Myocyte (in vitro differentiated cells): ENCODE results near the gene SND1. TPM values are rescaled to one million over a fixed set of nuclear protein-coding genes. Genes with fewer than 3 reads are reported as not detected.

Source experiments
- DNase-seq: peaks from one replicate; pipeline ENCODE4 v3.0.0-alpha.2; 2012; ENCODE audit warnings: low read depth
- total RNA-seq: library from RNA; depleted of rRNA; stranded (reverse); fragments of >200 nt; gene quantifications from 2 replicates; pipeline ENCODE4 v1.2.3, GENCODE V29; 2014

The SND1 gene
- total RNA-seq, 1 donor from 2014 or later: 218 TPM

DNA sequence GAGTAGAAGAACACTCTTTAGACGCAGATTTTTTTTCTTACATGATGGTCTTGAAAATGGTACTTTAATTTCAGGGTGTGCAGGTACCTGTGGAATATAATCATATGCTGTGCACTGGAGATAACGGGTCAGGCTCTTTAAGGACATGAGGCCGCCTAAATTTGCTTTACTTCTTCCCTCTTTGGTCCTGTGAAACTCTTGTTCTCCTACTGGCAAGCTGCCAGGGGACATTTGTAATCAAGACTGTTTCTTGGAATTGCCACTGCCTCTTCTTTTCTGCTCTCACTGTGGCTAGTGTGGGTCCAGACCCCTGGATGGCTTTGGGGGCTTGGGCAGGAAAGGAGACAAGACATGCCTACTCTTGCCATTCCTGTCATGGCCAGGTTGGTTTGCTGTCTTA lies 146.0 kb downstream of the SND1 start:
- DNase-seq: peak; percentile 35

DNA sequence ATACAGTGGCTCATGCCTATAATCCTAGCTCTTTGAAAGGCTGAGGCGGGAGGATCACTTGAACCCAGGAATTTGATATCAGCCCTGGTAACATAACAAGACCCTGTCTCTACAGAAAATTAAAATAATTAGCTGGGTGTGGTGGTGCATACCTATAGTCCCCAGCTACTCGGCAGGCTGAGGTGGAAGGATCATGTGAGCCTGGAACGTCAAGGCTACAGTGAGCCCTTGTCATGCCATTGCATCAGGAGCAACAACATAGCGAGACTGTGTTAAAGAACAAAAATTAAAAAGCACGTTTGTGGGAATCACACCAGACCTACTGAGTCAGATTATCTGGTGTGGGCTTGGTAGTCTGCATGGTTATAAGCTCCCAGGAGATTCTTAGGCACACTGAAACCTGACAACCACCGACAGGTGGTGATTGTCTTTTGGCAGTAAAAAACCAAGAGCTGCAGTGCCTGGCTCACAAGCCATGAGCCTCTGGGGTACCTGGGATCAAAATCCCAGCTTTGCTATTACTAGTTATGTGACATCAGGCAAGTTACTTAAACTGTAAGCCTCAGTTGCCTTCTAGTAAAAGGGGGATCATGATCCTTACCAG lies 146.9 kb downstream of the SND1 start:
- DNase-seq: peak; percentile 60

DNA sequence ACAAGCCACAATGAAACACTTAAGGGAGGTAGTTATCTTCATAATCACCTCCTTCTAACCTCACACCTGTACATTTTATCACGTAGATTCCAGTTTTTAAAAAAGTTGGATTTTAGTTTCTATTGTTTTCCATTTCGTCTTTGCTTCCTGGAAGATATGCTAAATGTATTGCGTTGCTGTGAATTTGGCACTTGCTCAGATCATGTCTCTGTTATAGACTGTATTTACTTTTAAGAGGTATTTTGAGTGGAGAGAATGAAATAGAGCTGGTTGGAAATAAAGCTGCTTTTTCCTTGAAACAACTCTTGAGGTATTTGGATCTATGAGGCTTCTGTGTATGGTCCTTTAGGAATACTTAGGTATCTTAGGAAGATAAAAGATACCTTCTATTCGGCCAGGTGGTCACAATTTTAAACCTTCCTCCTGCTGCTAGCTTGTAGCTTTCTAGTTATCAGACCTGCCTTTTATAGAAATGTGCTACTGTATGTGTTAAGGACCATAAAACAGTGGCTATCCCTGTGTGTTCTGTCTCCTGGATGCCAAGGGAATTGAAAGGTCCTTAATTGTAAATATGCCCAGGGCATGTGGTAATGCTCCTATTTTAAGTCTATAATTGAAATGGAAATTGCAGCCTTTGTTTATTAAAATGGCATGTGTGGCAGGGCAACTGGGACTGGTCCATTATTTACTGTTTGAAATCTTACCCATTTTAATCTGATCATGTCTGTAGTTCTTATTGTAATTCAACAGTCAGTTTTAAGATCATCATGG lies 147.7 kb downstream of the SND1 start:
- no peak for DNase-seq

DNA sequence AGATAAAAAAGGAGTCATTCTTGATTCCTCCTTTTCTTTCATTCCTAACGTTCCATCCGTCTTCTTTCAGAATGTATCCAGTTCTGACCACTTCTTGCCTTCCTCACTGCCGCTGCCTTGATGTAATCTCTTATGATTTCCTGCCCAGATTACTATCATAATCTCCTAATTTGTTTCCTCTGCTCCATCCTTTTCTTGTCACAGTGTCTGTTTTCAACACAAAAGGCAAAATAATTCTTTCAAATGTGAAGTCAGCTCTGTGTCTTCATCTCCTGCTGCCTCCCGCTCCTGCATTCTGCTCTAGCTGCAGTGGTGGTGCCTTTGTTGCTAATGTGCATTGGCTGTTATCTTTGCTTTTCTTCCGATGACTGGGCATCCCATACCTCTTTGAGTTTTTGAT lies 150.9 kb downstream of the SND1 start:
- no peak for DNase-seq

DNA sequence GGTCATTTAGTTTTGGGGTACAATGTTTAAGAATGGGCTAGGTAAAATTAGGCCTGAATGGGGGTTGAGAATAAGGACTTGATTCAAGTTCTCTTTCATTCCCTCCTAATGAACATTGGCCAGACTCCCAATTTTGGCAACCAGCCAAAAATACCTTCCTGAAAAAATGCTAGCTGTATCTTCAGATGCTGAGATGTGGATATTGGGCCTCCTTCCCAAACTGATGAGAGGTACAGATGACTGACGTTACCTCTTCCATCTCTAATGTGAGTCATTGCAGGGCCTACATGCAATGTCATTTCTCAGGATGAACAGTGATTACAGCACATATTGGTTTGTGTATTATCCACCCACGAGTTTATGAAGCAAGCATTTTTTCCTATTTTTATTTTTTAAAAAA lies 151.6 kb downstream of the SND1 start:
- no peak for DNase-seq

DNA sequence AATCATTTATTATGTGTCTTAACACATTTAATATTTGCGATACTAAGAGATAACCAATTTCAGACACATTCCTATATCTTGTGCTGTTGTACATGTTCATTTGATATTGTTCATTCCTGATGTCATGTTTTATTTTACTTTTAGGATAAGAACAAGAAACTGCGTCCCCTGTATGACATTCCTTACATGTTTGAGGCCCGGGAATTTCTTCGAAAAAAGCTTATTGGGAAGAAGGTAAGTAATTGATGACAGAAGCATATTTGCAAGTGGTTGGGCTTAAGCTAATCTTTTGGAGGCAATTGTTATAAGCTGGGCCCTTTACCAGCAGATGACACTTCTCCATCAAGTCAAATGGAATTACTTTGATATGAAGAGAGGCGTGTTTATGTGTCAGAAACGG lies 155.3 kb downstream of the SND1 start:
- no peak for DNase-seq

DNA sequence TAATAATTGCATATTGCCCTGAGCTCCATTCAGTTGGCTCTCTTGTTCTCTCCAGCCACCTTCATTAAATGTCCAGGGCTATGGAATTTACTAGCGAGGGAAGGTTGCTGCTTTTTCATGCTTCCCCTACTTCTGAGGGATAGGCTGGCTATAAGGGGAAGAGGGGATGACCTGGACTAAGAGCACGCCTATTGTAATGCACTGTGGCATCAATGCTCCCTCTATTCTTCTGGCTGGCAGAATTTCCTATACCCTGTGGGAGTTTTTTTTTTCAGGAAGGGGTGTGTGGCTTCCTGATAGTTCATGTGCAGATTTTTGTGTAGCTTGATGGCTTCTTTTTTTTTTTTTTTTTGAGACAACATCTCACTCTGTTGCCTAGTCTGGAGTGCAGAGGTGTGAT lies 155.8 kb downstream of the SND1 start:
- no peak for DNase-seq

DNA sequence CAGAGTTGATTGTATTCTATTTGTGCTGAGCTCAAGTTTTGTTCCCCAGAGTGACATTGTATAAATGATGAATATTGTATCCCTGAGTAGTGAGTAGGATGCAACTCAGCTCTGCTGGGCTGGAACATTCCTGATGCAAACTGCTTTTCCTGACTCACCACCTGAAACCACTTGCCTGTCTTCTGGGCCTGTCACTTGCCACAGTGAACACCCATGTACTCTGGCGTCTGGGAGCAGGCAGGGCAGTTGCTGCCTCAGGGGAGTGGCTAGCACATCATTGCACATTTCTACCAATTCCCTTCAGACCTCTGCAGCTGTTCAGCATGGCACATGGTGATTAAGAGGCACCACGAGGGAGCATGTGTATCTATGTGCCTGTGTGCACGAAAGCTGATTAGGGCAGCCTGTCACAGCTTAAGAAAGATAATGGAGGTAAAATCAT lies 157.3 kb downstream of the SND1 start:
- peak; percentile 98 for DNase-seq

DNA sequence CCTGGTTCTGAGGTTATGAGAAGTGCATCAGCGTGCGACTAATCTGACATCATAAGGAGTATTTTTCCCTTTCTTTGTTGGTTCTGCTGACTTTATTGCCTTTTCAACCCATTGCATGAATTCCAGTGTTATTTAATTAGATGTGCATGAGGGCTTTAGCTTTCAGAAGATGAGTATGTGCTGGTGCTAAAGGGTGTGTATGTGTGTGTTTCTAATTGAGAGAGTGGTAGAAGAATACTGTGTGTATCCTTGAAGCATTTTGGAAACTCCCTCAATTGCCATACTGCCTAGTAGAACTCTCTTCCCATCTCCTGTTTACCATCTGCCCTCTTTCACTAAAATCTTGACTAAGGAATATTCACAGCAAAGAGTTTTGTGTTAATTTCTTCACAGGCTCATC lies 158.1 kb downstream of the SND1 start:
- no peak for DNase-seq

DNA sequence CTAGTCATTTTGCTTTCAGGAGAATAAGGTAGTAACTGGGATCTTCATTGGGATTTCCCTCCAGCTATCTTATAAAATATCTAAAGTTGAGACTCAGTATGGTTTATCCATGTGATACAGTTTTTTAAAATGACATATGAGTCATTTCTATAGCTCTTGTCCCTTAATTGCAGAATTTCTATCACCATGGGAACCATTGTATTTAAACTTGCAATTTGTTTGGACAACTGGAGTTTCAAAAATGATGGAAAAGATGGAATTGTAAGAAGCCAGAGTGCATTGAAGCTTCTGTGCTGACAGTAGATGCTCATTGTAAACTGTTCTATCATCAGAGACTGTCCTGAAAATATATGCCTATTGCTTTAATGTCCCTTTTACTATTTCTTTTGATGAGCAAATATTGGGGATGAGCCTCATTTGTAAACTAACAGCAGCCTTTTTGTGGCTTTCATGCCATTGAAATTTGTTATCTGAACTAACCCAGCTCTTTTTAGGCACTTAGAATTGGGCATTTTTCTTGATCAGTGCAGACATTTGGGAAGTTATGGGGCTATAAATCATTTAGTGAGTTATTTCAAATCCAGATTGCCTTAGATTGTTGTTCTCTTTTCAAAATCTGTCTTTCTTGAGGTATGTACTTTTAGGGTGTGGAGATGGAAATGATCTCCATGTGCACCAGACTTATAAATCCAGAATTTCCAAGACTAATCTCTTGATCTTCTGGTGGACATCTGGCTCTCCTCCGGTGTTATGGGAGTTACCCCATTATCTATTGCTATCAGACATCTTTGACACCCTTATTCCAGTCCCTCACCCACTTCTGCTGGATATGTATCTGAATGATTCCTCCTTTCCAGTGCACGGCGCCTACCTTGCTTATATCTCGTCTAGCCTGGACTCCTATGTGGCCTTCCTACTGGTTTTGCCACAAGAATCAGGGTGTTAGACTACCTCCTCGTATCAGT lies 159.0 kb downstream of the SND1 start:
- no peak for DNase-seq

DNA sequence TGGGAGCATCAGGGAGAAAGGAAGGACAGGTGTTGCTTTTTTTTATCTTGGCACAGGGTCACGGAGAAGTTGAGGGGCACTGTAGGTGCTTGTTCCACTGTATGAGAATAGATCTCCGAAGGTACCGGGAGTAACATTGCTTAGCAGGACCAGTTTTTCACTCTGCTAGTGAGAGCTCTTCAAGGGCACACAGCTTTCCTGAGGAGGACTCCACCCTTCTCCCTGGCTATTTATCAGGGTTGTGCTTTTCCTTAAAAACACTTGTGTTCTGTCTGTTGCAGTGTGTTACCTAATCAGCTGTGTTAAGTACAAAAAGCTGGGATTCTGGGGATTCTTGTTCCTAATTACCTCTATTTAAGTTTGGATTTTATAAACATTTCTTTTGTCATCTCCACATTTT lies 160.5 kb downstream of the SND1 start:
- no peak for DNase-seq

DNA sequence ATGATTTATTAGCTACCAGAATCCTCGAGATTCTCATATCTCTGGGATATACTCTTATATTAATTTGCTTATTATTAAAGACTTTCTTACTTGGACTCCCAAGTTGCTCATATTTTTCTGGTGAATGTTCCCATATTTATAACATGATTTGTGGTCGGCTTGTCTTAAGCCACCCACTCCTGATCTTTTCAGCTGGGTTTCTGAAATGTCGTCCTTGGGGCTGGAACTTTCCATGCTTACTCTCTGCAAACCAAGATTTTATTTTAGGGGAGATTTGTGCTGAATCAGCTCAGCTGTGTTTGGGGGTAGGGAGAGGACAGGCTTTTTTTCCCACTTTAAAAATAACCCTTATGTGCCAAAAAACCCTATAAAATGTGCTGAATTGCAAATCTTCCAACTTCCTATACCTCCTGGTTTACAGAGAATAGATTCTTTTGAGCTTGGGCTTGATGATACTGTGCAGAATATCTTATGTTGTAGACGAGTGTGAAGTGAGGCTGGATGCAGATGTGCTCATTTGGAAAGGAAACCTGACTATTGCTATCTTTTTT lies 162.1 kb downstream of the SND1 start:
- peak; percentile 51 for DNase-seq

DNA sequence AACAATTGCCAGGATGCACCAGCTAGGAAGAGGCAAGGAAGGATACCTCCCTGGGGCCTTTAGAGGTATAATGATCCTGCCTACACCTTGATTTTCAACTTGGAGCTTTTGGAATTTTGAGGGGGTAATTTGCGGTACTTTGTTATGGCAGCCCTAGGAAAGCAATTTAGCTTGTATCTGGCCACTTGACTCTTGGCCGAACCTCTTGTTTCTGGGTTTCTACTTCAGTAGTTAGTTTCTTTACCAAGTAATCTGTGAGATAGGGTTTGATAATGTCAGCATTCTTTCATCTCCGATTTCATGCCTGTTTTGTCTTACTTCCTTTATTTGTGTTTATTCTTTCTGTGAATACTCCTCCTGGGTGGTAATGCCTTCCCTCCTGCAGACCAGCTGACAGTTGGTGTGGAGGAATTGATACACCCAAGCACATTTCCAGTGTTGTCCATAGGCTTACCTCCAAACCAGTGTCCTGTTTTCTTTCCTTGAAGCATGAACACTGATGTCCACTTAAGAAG lies 163.7 kb downstream of the SND1 start:
- no peak for DNase-seq

DNA sequence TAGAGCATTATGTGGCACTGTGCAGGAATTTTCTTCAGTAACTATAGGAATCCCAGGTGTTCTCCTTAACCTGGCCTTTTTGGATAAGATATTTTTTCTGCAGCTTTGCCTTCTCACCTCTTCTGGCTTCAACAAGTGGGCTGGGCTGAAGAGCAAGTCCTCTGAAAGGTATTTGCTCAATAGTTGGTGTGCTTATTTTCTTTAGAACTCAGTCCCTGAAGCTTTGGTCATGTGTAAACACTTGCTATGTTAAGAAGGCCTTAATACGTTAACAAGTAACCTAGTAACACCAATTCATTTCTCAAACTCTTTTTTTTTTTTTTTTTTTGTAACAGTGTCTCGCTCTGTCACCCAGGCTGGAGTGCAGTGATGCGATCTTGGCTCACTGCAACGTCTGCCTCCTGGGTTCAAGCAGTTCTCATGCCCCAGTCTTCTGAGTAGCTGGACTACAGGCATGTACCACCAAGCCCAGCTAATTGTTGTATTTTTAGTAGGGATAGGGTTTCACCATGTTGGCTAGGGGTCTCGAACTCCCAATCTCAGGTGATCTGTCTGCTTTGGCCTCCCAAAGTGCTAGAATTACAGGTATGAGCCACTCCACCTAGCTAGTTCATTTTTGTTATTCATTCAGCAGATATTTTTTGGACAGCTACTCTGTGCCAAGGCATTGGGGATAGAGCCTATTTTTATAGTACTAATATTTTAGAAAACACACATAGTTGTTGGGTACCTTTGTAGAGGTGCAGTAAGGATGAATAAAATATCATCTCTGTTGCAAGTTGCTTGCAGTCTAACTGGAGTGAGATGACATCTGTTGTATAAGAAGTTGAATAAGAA lies 164.6 kb downstream of the SND1 start:
- no peak for DNase-seq

DNA sequence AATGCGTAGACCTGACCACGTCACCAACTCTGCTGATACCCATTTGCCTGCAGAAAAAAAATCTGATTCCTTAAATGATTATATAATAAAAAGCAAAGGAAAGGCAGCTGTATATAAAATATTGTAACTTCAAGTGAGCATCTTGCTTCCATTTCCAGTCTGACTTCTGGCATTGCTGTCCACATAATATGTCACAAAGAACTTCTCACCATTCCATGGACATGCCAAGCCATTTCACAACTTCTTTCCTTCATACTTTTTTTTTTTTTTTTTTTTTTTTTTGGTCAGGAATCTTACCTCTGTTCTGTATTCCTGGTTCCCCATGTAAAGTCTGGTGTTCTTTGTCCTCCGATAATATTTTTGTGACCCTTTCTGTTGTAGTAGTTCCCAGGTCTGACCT lies 165.5 kb downstream of the SND1 start:
- no peak for DNase-seq

DNA sequence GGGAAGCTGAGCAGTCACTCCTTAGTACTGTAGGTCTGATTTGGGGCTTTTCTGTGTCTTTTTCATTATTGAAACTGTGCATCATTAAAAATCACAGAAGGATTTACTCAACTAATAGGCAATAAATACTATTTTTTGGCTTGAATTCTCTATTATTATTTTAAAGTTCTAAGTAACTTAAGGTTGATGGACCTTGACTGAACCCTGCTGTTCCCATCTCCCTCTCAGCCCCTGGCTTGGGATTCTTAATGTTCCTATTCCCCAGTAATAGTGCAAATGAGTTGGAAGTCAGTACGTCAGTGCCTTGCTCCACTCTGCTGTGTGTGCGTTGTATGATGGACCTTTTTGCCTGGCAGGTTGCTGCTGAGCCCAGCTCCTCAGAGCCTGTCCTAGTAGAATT lies 166.3 kb downstream of the SND1 start:
- DNase-seq: no peak

DNA sequence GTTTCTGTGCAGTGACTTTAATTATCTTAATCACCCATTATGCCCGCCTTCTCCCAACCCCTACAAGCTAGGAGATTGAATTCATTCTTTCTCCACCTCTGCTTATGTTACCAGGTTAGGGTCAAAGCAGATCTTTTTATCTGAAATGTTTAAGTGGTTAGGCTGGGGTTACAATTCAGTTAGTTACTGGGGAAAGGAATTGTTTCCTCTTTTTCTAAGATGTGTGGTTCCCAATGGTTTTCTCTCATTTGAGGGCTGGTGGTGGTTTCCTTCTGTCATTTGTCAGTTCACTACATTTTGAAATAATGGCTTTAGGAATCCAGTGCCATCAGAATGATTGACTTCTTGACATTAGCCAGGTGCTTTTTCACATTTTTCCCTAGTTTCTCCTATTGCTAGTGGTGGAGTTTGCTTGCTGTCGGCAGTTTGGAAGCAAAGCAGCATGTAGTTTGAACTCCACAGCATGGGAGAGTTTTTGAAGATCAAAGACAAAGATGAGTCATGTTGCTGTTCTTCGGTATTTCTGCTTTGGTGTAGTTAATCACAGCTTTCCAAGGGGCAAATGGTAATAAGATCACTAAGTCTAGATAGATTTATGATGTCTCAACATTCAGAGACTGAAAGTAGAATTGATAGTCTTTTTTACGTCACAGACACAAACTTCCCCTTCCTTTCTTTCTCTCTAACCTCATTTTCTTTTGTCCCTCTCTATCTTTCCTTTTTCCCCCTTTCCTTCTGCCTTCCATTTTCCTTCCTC lies 168.2 kb downstream of the SND1 start:
- DNase-seq: peak; percentile 47

DNA sequence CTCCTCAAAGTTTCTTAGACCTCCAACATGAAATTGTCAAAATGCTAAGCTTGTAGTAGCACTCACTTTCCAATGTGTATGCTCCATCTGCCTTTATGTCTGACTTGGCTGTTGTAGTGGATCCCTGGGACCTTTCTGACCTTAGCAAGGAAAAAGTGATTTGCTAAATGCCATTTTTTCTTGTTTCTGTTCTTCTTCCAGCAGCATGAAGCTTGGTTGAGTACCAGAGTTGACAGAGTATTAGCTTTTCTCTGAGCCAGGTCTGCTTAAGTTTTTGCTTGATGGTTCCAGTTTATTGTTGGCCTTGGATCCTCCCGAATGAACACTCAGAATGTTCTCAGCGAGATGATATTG lies 168.7 kb downstream of the SND1 start:
- no peak for DNase-seq

DNA sequence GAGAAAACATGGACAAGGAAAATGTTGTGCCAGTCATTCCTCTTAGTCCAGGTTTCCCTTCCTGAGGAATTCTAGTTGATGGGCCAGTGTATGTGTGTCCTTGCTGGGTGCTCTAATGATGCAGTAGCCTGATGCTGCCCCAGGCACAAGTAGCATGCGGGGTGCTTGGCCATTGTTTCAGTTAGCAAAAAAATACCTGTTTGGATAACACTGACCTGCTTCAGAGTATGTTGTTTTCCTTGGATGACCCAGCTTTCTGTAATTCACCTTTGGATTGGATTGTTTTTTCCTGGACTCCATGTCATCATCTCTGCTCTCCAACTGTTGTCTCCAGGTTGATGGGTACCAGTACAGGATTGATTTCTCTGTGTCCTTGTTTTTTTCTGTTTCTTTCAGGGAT lies 169.2 kb downstream of the SND1 start:
- DNase-seq: no peak
